Neutrophil (primary cell): ENCODE measurements around the gene ZFP64.
A peak's percentile ranks its signal among the peaks of the same experiment; 100 is the strongest.

ENCODE experiments used
- H3K27ac ChIP-seq: fragments of 200-600 bp; sonication (generic); 2 replicates; pipeline ENCODE4 v1.5.1; 2016; ENCODE audit warnings: mild to moderate bottlenecking, moderate library complexity
- H3K27me3 ChIP-seq: fragments of 200-600 bp; sonication (generic); 2 replicates; pipeline ENCODE4 v1.6.0; 2016; ENCODE audit warnings: mild to moderate bottlenecking
- H3K36me3 ChIP-seq: fragments of 200-600 bp; sonication (generic); 2 replicates; pipeline ENCODE4 v1.5.1; 2017
- H3K4me1 ChIP-seq, 2 experiments: fragments of 200-600 bp in 1 of 2; sonication (generic) in 1 of 2; 1 replicate in 1 of 2; 2 replicates in 1 of 2; pipeline versions ENCODE4 v1.5.1 to v1.6.1; 2013 to 2016; ENCODE audit warnings: low read depth in 1 of 2, low read length in 1 of 2, mild to moderate bottlenecking in 1 of 2, moderate library complexity in 1 of 2; ENCODE audit not compliant: control insufficient read depth in 1 of 2, insufficient read depth in 1 of 2
- H3K4me3 ChIP-seq, 2 experiments: fragments of 200-600 bp in 1 of 2; sonication (generic) in 1 of 2; 1 replicate in 1 of 2; 2 replicates in 1 of 2; pipeline ENCODE4 v1.5.1; 2013 to 2016; ENCODE audit warnings: low read depth in 1 of 2, low read length in 1 of 2, mild to moderate bottlenecking in 1 of 2, moderate library complexity in 1 of 2
- H3K9me3 ChIP-seq: fragments of 200-600 bp; sonication (generic); 2 replicates; pipeline ENCODE4 v1.5.1; 2016
- TF ChIP-seq, protein P1 (sequence below): fragments of 200-600 bp; sonication (generic); IDR thresholded peaks from 2 replicates; pipeline ENCODE4 v1.5.1; 2016; ENCODE audit warnings: antibody characterized with exemption

Gene ZFP64

GRCh38 chr20:52152921-52153320, 38.7 kb downstream of the ZFP64 start:
- TF ChIP-seq, protein P1, sequence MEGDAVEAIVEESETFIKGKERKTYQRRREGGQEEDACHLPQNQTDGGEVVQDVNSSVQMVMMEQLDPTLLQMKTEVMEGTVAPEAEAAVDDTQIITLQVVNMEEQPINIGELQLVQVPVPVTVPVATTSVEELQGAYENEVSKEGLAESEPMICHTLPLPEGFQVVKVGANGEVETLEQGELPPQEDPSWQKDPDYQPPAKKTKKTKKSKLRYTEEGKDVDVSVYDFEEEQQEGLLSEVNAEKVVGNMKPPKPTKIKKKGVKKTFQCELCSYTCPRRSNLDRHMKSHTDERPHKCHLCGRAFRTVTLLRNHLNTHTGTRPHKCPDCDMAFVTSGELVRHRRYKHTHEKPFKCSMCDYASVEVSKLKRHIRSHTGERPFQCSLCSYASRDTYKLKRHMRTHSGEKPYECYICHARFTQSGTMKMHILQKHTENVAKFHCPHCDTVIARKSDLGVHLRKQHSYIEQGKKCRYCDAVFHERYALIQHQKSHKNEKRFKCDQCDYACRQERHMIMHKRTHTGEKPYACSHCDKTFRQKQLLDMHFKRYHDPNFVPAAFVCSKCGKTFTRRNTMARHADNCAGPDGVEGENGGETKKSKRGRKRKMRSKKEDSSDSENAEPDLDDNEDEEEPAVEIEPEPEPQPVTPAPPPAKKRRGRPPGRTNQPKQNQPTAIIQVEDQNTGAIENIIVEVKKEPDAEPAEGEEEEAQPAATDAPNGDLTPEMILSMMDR: no peak
- Histone ChIP-seq H3K4me3 (no peak overlapping the region), H3K27me3 (no peaks in the 10 kb centered on the region)

GRCh38 chr20:52152416-52152815, 39.2 kb downstream of the ZFP64 start:
- Histone ChIP-seq H3K27me3 (no peaks in the 10 kb centered on the region), H3K4me3 (no peak overlapping the region), H3K36me3 (peaks cover 10% of the 10 kb centered on the region), H3K9me3 (no peaks in the 10 kb centered on the region), H3K27ac (no peak overlapping the region), H3K4me1 (no peaks in the 10 kb centered on the region)
- TF ChIP-seq, protein P1: no peak

More at GRCh38 chr20:52152921-52153320, 38.7 kb downstream of the ZFP64 start:
- Histone ChIP-seq H3K4me1 (no peaks in the 10 kb centered on the region), H3K36me3 (peaks cover 10% of the 10 kb centered on the region), H3K27ac (no peak overlapping the region), H3K9me3 (no peaks in the 10 kb centered on the region)

GRCh38 chr20:52150440-52151258, 40.9 kb downstream of the ZFP64 start:
- Histone ChIP-seq H3K9me3 (no peaks in the 10 kb centered on the region), H3K27me3 (no peaks in the 10 kb centered on the region), H3K4me1 (no peaks in the 10 kb centered on the region), H3K27ac (no peak overlapping the region), H3K36me3 (peaks cover 10% of the 10 kb centered on the region), H3K4me3 (no peak overlapping the region)
- TF ChIP-seq, protein P1: peak; percentile 34

- no peaks in the 10 kb centered on the region for H3K27me3 ChIP-seq
- no peaks in the 10 kb centered on the region for H3K4me1 ChIP-seq
- no peak overlapping the region for H3K4me3 ChIP-seq
- H3K9me3 ChIP-seq: no peaks in the 10 kb centered on the region
- no peaks in the 10 kb centered on the region for H3K36me3 ChIP-seq
- TF ChIP-seq, protein P1: no peak
- H3K27ac ChIP-seq: no peak overlapping the region
Measured at GRCh38 chr20:52145587-52145986, 46.0 kb downstream of the ZFP64 start.

DNA sequence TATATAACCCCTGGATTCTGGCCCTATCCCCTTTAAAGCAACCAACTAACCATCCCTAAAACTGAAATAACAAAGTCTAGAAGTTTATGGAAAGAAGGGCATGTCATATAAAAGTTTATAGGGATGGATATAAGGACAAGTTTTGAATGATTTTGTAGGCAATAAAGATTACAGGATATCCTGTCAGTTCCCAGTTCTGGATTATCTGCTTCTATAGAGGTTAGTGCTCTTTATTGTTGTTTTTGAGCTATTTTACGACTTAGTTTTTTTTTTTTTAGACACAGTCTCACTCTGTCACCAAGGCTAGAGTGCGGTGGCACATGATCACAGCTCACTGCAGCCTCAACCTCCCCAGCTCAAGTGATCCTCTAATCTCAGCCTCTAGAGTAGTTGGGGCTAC, 48.3 kb downstream of the ZFP64 start:
- TF ChIP-seq, protein P1: no peak
- no peaks in the 10 kb centered on the region for H3K27me3 ChIP-seq
- peak overlapping the region; percentile 55 for H3K27ac ChIP-seq
- H3K36me3 ChIP-seq: no peaks in the 10 kb centered on the region
- H3K4me1 ChIP-seq: no peaks in the 10 kb centered on the region
- H3K4me3 ChIP-seq: no peak overlapping the region
- H3K9me3 ChIP-seq: no peaks in the 10 kb centered on the region
